ENCODE data around the gene SPEM1. TPM values are rescaled to one million over a fixed set of nuclear protein-coding genes. Genes with fewer than 3 reads are reported as not detected.
"Not testable (repeated sequence)": the region's sequence is repeated elsewhere in the genome, so short reads cannot be mapped to it uniquely, and the experiment has no call there.

Gene SPEM1
- total and polyA plus RNA-seq, 2 donors (not counting 1 experiment from before 2014, with no cell fraction given), result not detected

DNA sequence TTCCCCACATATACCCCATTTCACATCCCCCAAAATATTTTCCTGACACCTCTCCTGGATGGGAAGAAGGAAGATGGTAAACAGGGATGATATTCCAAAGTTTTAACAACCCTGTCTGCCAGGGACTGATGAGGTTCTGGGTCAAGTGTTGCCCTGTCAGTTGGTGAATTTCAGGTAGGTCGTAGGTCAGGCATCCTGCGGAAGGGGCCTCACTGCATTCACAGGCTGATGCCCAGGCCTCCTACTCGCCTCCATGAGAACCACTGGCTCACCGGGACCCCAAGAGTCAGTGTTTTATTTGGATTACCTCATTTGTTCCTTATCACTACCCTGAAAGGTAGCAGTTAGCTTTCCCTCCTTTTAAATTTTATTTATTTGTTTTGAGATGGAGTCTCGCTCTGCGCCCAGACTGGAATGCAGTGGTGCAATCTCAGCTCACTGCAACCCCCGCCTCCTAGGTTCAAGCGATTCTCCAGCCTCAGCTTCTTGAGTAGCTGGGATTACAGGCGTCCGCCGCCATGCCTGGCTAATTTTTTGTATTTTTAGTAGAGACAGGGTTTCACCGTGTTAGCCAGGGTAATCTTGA lies 48.8 kb downstream of the SPEM1 start:
- no peak for DNase-seq
- Mint-ChIP-seq H3K4me1 (peaks cover 27% of the 10 kb centered on the region), H3K27ac (no peak overlapping the region), H3K4me3 (no peak overlapping the region), H3K27me3 (no peaks in the 10 kb centered on the region), H3K9me3 (ENCODE audit: insufficient read depth) (no peaks in the 10 kb centered on the region)
- TF ChIP-seq, protein P1, sequence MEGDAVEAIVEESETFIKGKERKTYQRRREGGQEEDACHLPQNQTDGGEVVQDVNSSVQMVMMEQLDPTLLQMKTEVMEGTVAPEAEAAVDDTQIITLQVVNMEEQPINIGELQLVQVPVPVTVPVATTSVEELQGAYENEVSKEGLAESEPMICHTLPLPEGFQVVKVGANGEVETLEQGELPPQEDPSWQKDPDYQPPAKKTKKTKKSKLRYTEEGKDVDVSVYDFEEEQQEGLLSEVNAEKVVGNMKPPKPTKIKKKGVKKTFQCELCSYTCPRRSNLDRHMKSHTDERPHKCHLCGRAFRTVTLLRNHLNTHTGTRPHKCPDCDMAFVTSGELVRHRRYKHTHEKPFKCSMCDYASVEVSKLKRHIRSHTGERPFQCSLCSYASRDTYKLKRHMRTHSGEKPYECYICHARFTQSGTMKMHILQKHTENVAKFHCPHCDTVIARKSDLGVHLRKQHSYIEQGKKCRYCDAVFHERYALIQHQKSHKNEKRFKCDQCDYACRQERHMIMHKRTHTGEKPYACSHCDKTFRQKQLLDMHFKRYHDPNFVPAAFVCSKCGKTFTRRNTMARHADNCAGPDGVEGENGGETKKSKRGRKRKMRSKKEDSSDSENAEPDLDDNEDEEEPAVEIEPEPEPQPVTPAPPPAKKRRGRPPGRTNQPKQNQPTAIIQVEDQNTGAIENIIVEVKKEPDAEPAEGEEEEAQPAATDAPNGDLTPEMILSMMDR (IDR thresholded peaks at IDR 0.05), result no peak
- no peak for TF ChIP-seq EZH2 (IDR thresholded peaks at IDR 0.05; ENCODE audit: borderline replicate concordance, insufficient read depth, low read depth, low read length, poor library complexity, severe bottlenecking)
- Histone ChIP-seq H2AFZ (ENCODE audit: insufficient read depth, low read depth, low read length, poor library complexity, severe bottlenecking) (no peak overlapping the region), H3K27ac (ENCODE audit: low read length in 2 of 2) (no peak overlapping the region), H3K4me2 (replicated peaks; ENCODE audit: low read depth, low read length, poor library complexity, severe bottlenecking) (no peak overlapping the region), H3K9ac (ENCODE audit: low read length) (no peak overlapping the region), H4K20me1 (ENCODE audit: control insufficient read depth, insufficient read depth, low read length, poor library complexity, severe bottlenecking) (peaks cover 57% of the 10 kb centered on the region), H3K4me1 (ENCODE audit: control insufficient read depth in 2 of 2, insufficient read depth in 2 of 2, low read length in 2 of 2) (peaks cover 8 to 21% of the 10 kb centered on the region in 2 donors), H3K27me3 (replicated peaks in 1 of 4; ENCODE audit: control extremely low read depth in 1 of 4, control insufficient read depth in 3 of 4, insufficient read depth in 4 of 4, low read length in 3 of 4) (no peaks in the 10 kb centered on the region), H3K4me3 (ENCODE audit: control extremely low read depth in 1 of 5, extremely low read depth in 1 of 5, insufficient read depth in 1 of 5, low read depth in 2 of 5, low read length in 4 of 5) (no peak overlapping the region), H3K79me2 (ENCODE audit: control insufficient read depth, insufficient read depth, low read length) (peaks cover 51% of the 10 kb centered on the region), H3K36me3 (replicated peaks in 1 of 2; ENCODE audit: control extremely low read depth in 1 of 2, control insufficient read depth in 1 of 2, extremely low read depth in 1 of 2, insufficient read depth in 2 of 2, low read length in 1 of 2) (peaks cover 0 to 18% of the 10 kb centered on the region in 2 experiments), H3K9me3 (ENCODE audit: control extremely low read depth in 1 of 3, control insufficient read depth in 2 of 3, insufficient read depth in 1 of 3, low read length in 2 of 3) (no peaks in the 10 kb centered on the region)
- POLR2A ChIA-PET, result no interaction called here
- no peak for ATAC-seq (ENCODE audit: low read depth)
- WGBS (ENCODE audit: insufficient coverage), result 84% methylated on average over 11 of the region's 12 CpGs
- intact Hi-C loops (cut with micrococcal nuclease), result no loop called here
- CTCF ChIA-PET, result no interaction called here

DNA sequence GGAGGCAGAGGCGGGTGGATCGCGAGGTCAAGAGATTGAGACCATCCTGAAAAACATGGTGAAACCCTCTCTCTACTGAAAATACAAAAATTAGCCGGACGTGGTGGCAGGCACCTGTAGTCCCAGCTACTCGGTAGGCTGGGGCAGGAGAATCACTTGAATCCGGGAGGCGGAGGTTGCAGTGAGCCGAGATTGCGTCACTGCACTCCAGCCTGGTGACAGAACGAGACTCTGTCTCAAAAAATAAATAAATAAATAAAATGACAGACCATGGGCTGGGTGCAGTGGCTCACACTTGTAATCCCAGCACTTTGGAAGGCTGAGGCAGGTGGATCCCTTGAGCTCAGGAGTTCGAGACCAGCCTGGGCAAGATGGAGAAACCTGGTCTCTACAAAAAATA lies 49.7 kb downstream of the SPEM1 start:
- H3K27me3 ChIP-seq (replicated peaks in 1 of 4; ENCODE audit: control extremely low read depth in 1 of 4, control insufficient read depth in 3 of 4, insufficient read depth in 4 of 4, low read length in 3 of 4); DNase-seq; H3K4me2 ChIP-seq (replicated peaks; ENCODE audit: low read depth, low read length, poor library complexity, severe bottlenecking); H3K27me3 Mint-ChIP-seq; H3K27ac Mint-ChIP-seq; H3K4me3 Mint-ChIP-seq; intact Hi-C loops (cut with micrococcal nuclease); H3K9ac ChIP-seq (ENCODE audit: low read length); H3K27ac ChIP-seq (ENCODE audit: low read length in 2 of 2); H3K9me3 ChIP-seq (ENCODE audit: control extremely low read depth in 1 of 3, control insufficient read depth in 2 of 3, insufficient read depth in 1 of 3, low read length in 2 of 3); H3K4me3 ChIP-seq (ENCODE audit: control extremely low read depth in 1 of 5, extremely low read depth in 1 of 5, insufficient read depth in 1 of 5, low read depth in 2 of 5, low read length in 4 of 5); CTCF ChIA-PET; H3K9me3 Mint-ChIP-seq (ENCODE audit: insufficient read depth); ATAC-seq (ENCODE audit: low read depth); H2AFZ ChIP-seq (ENCODE audit: insufficient read depth, low read depth, low read length, poor library complexity, severe bottlenecking): not testable (repeated sequence)
- POLR2A ChIA-PET, result interaction anchor here (0.9 kb wide), 1 partner anchor 13 kb away, joined by 3 read pairs; no protein-coding TSS in a partner anchor
- Histone ChIP-seq H3K79me2 (ENCODE audit: control insufficient read depth, insufficient read depth, low read length) (peaks cover 59% of the 10 kb centered on the region), H3K36me3 (replicated peaks in 1 of 2; ENCODE audit: control extremely low read depth in 1 of 2, control insufficient read depth in 1 of 2, extremely low read depth in 1 of 2, insufficient read depth in 2 of 2, low read length in 1 of 2) (peaks cover 0 to 15% of the 10 kb centered on the region in 2 experiments), H3K4me1 (ENCODE audit: control insufficient read depth in 2 of 2, insufficient read depth in 2 of 2, low read length in 2 of 2) (peaks cover 8 to 21% of the 10 kb centered on the region in 2 donors), H4K20me1 (ENCODE audit: control insufficient read depth, insufficient read depth, low read length, poor library complexity, severe bottlenecking) (peaks cover 66% of the 10 kb centered on the region)
- H3K4me1 Mint-ChIP-seq, result peaks cover 30% of the 10 kb centered on the region
- WGBS (ENCODE audit: insufficient coverage), result 100% methylated on average over 3 of the region's 12 CpGs

DNA sequence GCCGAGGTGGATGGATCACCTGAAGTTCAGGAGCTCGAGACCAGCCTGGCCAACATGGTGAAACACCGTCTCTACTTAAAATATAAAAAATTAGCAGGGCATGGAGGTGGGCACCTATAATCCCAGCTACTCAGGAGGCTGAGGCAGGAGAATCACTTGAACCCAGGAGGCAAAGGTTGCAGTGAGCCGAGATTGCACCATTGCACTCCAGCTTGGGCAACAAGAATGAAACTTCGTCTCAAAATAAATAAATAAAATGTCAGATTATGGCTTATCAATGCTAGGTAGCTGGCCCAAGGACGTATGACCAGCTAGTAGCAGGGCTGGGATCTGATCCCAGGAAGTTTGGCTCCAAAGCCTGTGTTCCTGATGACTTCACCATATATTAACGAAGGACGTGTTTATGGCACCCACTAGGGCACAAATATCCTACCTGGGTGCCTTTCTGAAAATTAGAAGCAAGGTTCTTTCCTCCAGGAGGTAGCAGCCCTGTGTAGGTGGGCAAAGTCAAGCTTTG lies 50.4 kb downstream of the SPEM1 start:
- peaks cover 30% of the 10 kb centered on the region for H3K4me1 Mint-ChIP-seq
- H3K27me3 Mint-ChIP-seq; H3K27ac Mint-ChIP-seq; H3K4me3 ChIP-seq (ENCODE audit: control extremely low read depth in 1 of 5, extremely low read depth in 1 of 5, insufficient read depth in 1 of 5, low read depth in 2 of 5, low read length in 4 of 5); H3K4me2 ChIP-seq (replicated peaks; ENCODE audit: low read depth, low read length, poor library complexity, severe bottlenecking); intact Hi-C loops (cut with micrococcal nuclease); H3K9me3 Mint-ChIP-seq (ENCODE audit: insufficient read depth); H3K27me3 ChIP-seq (replicated peaks in 1 of 4; ENCODE audit: control extremely low read depth in 1 of 4, control insufficient read depth in 3 of 4, insufficient read depth in 4 of 4, low read length in 3 of 4); H3K4me3 Mint-ChIP-seq; H3K9me3 ChIP-seq (ENCODE audit: control extremely low read depth in 1 of 3, control insufficient read depth in 2 of 3, insufficient read depth in 1 of 3, low read length in 2 of 3); DNase-seq; H3K9ac ChIP-seq (ENCODE audit: low read length); H3K27ac ChIP-seq (ENCODE audit: low read length in 2 of 2); ATAC-seq (ENCODE audit: low read depth); H2AFZ ChIP-seq (ENCODE audit: insufficient read depth, low read depth, low read length, poor library complexity, severe bottlenecking): not testable (repeated sequence)
- 100% methylated on average over 7 of the region's 8 CpGs for WGBS (ENCODE audit: insufficient coverage)
- Histone ChIP-seq H3K36me3 (replicated peaks in 1 of 2; ENCODE audit: control extremely low read depth in 1 of 2, control insufficient read depth in 1 of 2, extremely low read depth in 1 of 2, insufficient read depth in 2 of 2, low read length in 1 of 2) (peaks cover 0 to 12% of the 10 kb centered on the region in 2 experiments), H3K4me1 (ENCODE audit: control insufficient read depth in 2 of 2, insufficient read depth in 2 of 2, low read length in 2 of 2) (peaks cover 8 to 21% of the 10 kb centered on the region in 2 donors), H3K79me2 (ENCODE audit: control insufficient read depth, insufficient read depth, low read length) (peaks cover 66% of the 10 kb centered on the region), H4K20me1 (ENCODE audit: control insufficient read depth, insufficient read depth, low read length, poor library complexity, severe bottlenecking) (peaks cover 73% of the 10 kb centered on the region)
- ChIA-PET CTCF (interaction anchor here (1.5 kb wide), 1 partner anchor 115 kb away, joined by 4 read pairs; no protein-coding TSS in a partner anchor), POLR2A (interaction anchor here (0.6 to 1.2 kb wide), 4 partner anchors 9 to 120 kb away, joined by 3 to 6 read pairs (median 4); partner anchors contain the start of gene ZBTB4)

All from B cell (primary cell).